ENCODE measurements around the gene ABHD17C.

- TF ChIP-seq CTCF (IDR thresholded peaks at IDR 0.05) (no peak), EZH2 (IDR thresholded peaks at IDR 0.05) (no peak), EZH2phosphoT487 (IDR thresholded peaks at IDR 0.05) (no peak)
Measured at GRCh38 chr15:80682201-80682600, 12.9 kb upstream of the ABHD17C start.
